ENCODE results near the gene PLA2G12A. TPM values are rescaled to one million over a fixed set of nuclear protein-coding genes. Genes with fewer than 3 reads are reported as not detected.

PLA2G12A gene
- total RNA-seq, 1 experiment from 2014 or later = 36.3 TPM

- Histone ChIP-seq H3K9me2 (ENCODE audit: insufficient read depth) (no peaks in the 10 kb centered on the region), H3K4me2 (no peak overlapping the region), H3K79me2 (ENCODE audit: low read depth) (no peaks in the 10 kb centered on the region), H3K4me3 (no peak overlapping the region), H3F3A (ENCODE audit: insufficient read depth, low read depth) (no peaks in the 10 kb centered on the region), H3K27me3 (ENCODE audit: insufficient read depth, low read depth) (no peaks in the 10 kb centered on the region), H4K20me1 (ENCODE audit: insufficient read depth) (no peaks in the 10 kb centered on the region), H3K4me1 (replicated peaks; ENCODE audit: insufficient read depth) (no peaks in the 10 kb centered on the region), H2AFZ (no peak overlapping the region), H3K36me3 (ENCODE audit: low read depth) (no peaks in the 10 kb centered on the region), H3K27ac (no peak overlapping the region), H3K9me3 (ENCODE audit: insufficient read depth, low read depth) (no peaks in the 10 kb centered on the region)
- BruUV-seq (replicated peaks) = no TSS peak
- ChIA-PET CTCF (no interaction called here), POLR2A (ENCODE audit: unreplicated experiment) (no interaction called here)
- DNase-seq = no peak
- TF ChIP-seq CTCF (conservative IDR thresholded peaks at IDR 0.05) (no peak), EZH2 (IDR thresholded peaks at IDR 0.05; ENCODE audit: low read depth) (no peak)
- intact Hi-C loops (cut with micrococcal nuclease; ENCODE audit: unreplicated experiment) = no loop called here
Observed at GRCh38 chr4:109749388-109750082, 19.7 kb upstream of the PLA2G12A start.

DNA sequence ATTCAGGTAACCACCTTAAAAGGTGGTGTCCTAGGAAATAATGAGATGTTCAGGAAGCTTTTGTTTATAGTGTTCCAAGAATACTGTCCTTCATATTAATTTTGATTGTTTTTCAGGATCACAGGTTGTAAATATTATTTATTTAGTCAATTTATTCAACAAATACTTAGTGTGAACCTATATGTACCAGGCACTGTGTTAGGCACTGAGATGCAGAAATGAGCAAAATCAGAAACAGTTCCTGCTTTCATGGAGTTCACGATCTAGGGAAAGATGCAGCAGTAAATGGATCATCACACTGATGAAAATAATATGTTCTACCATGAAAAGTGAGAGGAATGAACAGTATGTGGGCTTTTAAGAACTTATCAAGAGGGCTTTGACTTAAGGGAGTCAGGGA is 18.2 kb upstream of the PLA2G12A start:
- POLR2A ChIA-PET (ENCODE audit: unreplicated experiment) = no interaction called here
- intact Hi-C loops (cut with micrococcal nuclease; ENCODE audit: unreplicated experiment) = no loop called here
- CTCF ChIA-PET = no interaction called here

GRCh38 chr4:109746728-109747127 is 16.9 kb upstream of the PLA2G12A start:
- BruUV-seq (replicated peaks) = no TSS peak

More for the DNA sequence above, 18.2 kb upstream of the PLA2G12A start:
- DNase-seq = no peak
- no TSS peak for BruUV-seq (replicated peaks)
- no peaks in the 10 kb centered on the region for H4K20me1 ChIP-seq (ENCODE audit: insufficient read depth)
- H3K36me3 ChIP-seq (ENCODE audit: low read depth) = no peaks in the 10 kb centered on the region
- no peaks in the 10 kb centered on the region for H3F3A ChIP-seq (ENCODE audit: insufficient read depth, low read depth)
- H3K4me1 ChIP-seq (replicated peaks; ENCODE audit: insufficient read depth) = no peaks in the 10 kb centered on the region
- H3K4me3 ChIP-seq = no peak overlapping the region
- H3K9me3 ChIP-seq (ENCODE audit: insufficient read depth, low read depth) = no peaks in the 10 kb centered on the region
- no peaks in the 10 kb centered on the region for H3K9me2 ChIP-seq (ENCODE audit: insufficient read depth)
- H3K27me3 ChIP-seq (ENCODE audit: insufficient read depth, low read depth) = no peaks in the 10 kb centered on the region
- no peak overlapping the region for H3K4me2 ChIP-seq
- no peak overlapping the region for H3K27ac ChIP-seq
- TF ChIP-seq CTCF (conservative IDR thresholded peaks at IDR 0.05) (no peak), EZH2 (IDR thresholded peaks at IDR 0.05; ENCODE audit: low read depth) (no peak)
- H2AFZ ChIP-seq = no peak overlapping the region
- H3K79me2 ChIP-seq (ENCODE audit: low read depth) = no peaks in the 10 kb centered on the region

More at GRCh38 chr4:109746728-109747127, 16.9 kb upstream of the PLA2G12A start:
- Histone ChIP-seq H3K36me3 (ENCODE audit: low read depth) (no peaks in the 10 kb centered on the region), H3K27me3 (ENCODE audit: insufficient read depth, low read depth) (no peaks in the 10 kb centered on the region), H3K27ac (no peak overlapping the region), H4K20me1 (ENCODE audit: insufficient read depth) (no peaks in the 10 kb centered on the region), H3K4me2 (no peak overlapping the region), H2AFZ (no peak overlapping the region), H3K4me1 (replicated peaks; ENCODE audit: insufficient read depth) (no peaks in the 10 kb centered on the region), H3K9me3 (ENCODE audit: insufficient read depth, low read depth) (no peaks in the 10 kb centered on the region), H3K4me3 (no peak overlapping the region), H3F3A (ENCODE audit: insufficient read depth, low read depth) (no peaks in the 10 kb centered on the region), H3K79me2 (ENCODE audit: low read depth) (no peaks in the 10 kb centered on the region), H3K9me2 (ENCODE audit: insufficient read depth) (no peaks in the 10 kb centered on the region)
- TF ChIP-seq CTCF (conservative IDR thresholded peaks at IDR 0.05) = no peak
- TF ChIP-seq EZH2 (IDR thresholded peaks at IDR 0.05; ENCODE audit: low read depth) = no peak
- CTCF ChIA-PET = no interaction called here
- intact Hi-C loops (cut with micrococcal nuclease; ENCODE audit: unreplicated experiment) = no loop called here
- POLR2A ChIA-PET (ENCODE audit: unreplicated experiment) = no interaction called here
- no peak for DNase-seq
